Coronary artery (tissue), 2 donors: ENCODE results near the gene FA2H.
A peak's percentile ranks its signal among the peaks of the same experiment; 100 is the strongest.

ENCODE experiments used
- DNase-seq: peaks from one replicate; pipeline ENCODE4 v3.0.0-alpha.2; 2017; ENCODE audit warnings: low spot score
- H3K27ac ChIP-seq, 2 donors: fragments of 200-600 bp; sonication (generic); one replicate each; pipeline ENCODE4 v1.5.1; 2016 to 2019
- H3K4me3 ChIP-seq: fragments of 200-600 bp; sonication (generic); 2 replicates; pipeline ENCODE4 v1.5.1; 2016; ENCODE audit warnings: mild to moderate bottlenecking, moderate library complexity
- CTCF ChIP-seq: fragments of 200-600 bp; sonication (generic); IDR thresholded peaks from one replicate; pipeline ENCODE4 v1.5.1; 2019; ENCODE audit warnings: antibody characterized with exemption

FA2H gene

GRCh38 chr16:74752258-74752657 lies 22.4 kb downstream of the FA2H start:
- Histone ChIP-seq H3K27ac (no peak overlapping the region), H3K4me3 (no peak overlapping the region)
- no peak for TF ChIP-seq CTCF
- no peak for DNase-seq

- no peak for TF ChIP-seq CTCF
- Histone ChIP-seq H3K4me3 (no peak overlapping the region), H3K27ac (no peak overlapping the region)
- DNase-seq, result no peak
Measured at GRCh38 chr16:74751658-74752057, 23.0 kb downstream of the FA2H start.

GRCh38 chr16:74749291-74750055 lies 25.1 kb downstream of the FA2H start:
- Histone ChIP-seq H3K4me3 (no peak overlapping the region), H3K27ac (no peak overlapping the region)
- TF ChIP-seq CTCF, result no peak
- DNase-seq, result no peak

- Histone ChIP-seq H3K4me3 (no peak overlapping the region), H3K27ac (peak overlapping the region in 1 of 2 donors; percentile 32)
- DNase-seq, result no peak
- TF ChIP-seq CTCF, result no peak
Measured at GRCh38 chr16:74748616-74749026, 26.0 kb downstream of the FA2H start.

- Histone ChIP-seq H3K27ac (peak overlapping the region in 1 of 2 donors; percentile 32), H3K4me3 (no peak overlapping the region)
- no peak for TF ChIP-seq CTCF
- no peak for DNase-seq
Measured at GRCh38 chr16:74747716-74748615, 26.7 kb downstream of the FA2H start.

- H3K27ac ChIP-seq, result no peak overlapping the region
- no peak overlapping the region for H3K4me3 ChIP-seq
- no peak for TF ChIP-seq CTCF
- DNase-seq, result no peak
Measured at GRCh38 chr16:74745926-74746325, 28.7 kb downstream of the FA2H start.
